Measurements from ENCODE around the gene SF3B2.
"Not testable (repeated sequence)": the region's sequence is repeated elsewhere in the genome, so short reads cannot be mapped to it uniquely, and the experiment has no call there.

GRCh38 chr11:66010036-66010435 is 42.1 kb upstream of the SF3B2 start:
- TF ChIP-seq EZH2 (IDR thresholded peaks at IDR 0.05; ENCODE audit: borderline replicate concordance); EZH2phosphoT487 (IDR thresholded peaks at IDR 0.05; ENCODE audit: low read depth, severe bottlenecking, unreplicated experiment): not testable (repeated sequence)
- TF ChIP-seq, protein P1, sequence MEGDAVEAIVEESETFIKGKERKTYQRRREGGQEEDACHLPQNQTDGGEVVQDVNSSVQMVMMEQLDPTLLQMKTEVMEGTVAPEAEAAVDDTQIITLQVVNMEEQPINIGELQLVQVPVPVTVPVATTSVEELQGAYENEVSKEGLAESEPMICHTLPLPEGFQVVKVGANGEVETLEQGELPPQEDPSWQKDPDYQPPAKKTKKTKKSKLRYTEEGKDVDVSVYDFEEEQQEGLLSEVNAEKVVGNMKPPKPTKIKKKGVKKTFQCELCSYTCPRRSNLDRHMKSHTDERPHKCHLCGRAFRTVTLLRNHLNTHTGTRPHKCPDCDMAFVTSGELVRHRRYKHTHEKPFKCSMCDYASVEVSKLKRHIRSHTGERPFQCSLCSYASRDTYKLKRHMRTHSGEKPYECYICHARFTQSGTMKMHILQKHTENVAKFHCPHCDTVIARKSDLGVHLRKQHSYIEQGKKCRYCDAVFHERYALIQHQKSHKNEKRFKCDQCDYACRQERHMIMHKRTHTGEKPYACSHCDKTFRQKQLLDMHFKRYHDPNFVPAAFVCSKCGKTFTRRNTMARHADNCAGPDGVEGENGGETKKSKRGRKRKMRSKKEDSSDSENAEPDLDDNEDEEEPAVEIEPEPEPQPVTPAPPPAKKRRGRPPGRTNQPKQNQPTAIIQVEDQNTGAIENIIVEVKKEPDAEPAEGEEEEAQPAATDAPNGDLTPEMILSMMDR (IDR thresholded peaks at IDR 0.05; ENCODE audit: poor library complexity), result not testable (repeated sequence)
